Measurements from ENCODE around the gene ALPG.

GRCh38 chr2:232372231-232373208 lies 34.1 kb upstream of the ALPG start:
- no peak for TF ChIP-seq POLR2AphosphoS5 (IDR thresholded peaks at IDR 0.05)
- no peak for TF ChIP-seq CTCF (IDR thresholded peaks at IDR 0.05)

Data from breast epithelium (tissue), 3 donors.